HepG2 (cell line): ENCODE results near the gene C5orf34.

ENCODE experiments used
- EP300 ChIP-seq, 3 experiments: sonication (generic) in 1 of 3; formaldehyde crosslinking in 1 of 3; IDR thresholded peaks; 2 replicates each; pipeline versions ENCODE4 v1.5.1 to v1.6.1; 2011 to 2020; ENCODE audit warnings: low read depth in 2 of 3, low read length in 2 of 3, borderline replicate concordance in 1 of 3, improper control_type of control experiment in 1 of 3, mild to moderate bottlenecking in 1 of 3, missing genetic modification reagents in 1 of 3, moderate library complexity in 1 of 3
- FOSL1 ChIP-seq: sonication (generic); formaldehyde crosslinking; IDR thresholded peaks from 2 replicates; pipeline ENCODE4 v1.9.0; 2021; ENCODE audit warnings: missing genetic modification reagents, borderline replicate concordance
- IKZF1 ChIP-seq: fragments of 450-650 bp; IDR thresholded peaks from 2 replicates; pipeline ENCODE4 v1.7.1; 2016
- KAT7 ChIP-seq: IDR thresholded peaks from 2 replicates; pipeline ENCODE4 v1.6.1; 2018; ENCODE audit warnings: borderline replicate concordance, missing compliant biosample characterization
- POLR2A ChIP-seq, 2 experiments: IDR thresholded peaks; 2 replicates each; pipeline ENCODE4 v1.6.1; 2011; ENCODE audit warnings: low read depth in 2 of 2, low read length in 2 of 2, mild to moderate bottlenecking in 1 of 2, moderate library complexity in 1 of 2; ENCODE audit not compliant: insufficient read depth in 1 of 2
- POLR2AphosphoS5 ChIP-seq: IDR thresholded peaks from 2 replicates; pipeline ENCODE4 v1.6.1; 2012; ENCODE audit warnings: low read depth, low read length
- ZNF17 ChIP-seq: sonication (generic); formaldehyde crosslinking; IDR thresholded peaks from 2 replicates; pipeline ENCODE4 v1.5.0; 2020; ENCODE audit warnings: mild to moderate bottlenecking, missing genetic modification reagents
- ZNF367 ChIP-seq: sonication (generic); formaldehyde crosslinking; IDR thresholded peaks from 2 replicates; pipeline ENCODE4 v1.4.0; 2020; ENCODE audit warnings: missing genetic modification reagents, borderline replicate concordance

DNA sequence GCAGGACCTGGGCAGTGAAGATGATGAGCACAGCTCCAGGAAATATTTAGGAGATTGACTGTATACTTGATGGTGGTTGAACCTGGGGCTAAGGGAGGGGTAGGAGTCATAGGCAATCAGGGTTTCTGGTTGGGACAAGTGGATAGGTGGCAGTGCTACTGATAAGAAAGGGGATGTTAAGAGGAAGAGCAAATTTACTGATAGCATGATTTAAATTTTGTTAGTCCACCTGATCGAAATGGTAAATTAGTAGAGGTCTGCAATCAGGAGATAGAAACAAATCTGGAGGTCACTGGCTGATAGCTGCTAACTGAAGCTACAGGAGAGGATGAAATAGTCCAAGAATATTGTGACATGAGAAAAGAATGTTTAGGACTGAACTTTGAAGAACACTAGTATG, 5.7 kb upstream of the C5orf34 start:
- TF ChIP-seq KAT7 (CRISPR knock-in tag), result no peak
- TF ChIP-seq IKZF1, result no peak
- no peak for TF ChIP-seq POLR2A (IDR thresholded peaks at IDR 0.05; ENCODE audit: insufficient read depth in 1 of 2, low read depth in 2 of 2, low read length in 2 of 2)
- no peak for TF ChIP-seq ZNF17 (CRISPR knock-in tag)
- no peak for TF ChIP-seq EP300 (IDR thresholded peaks at IDR 0.05; ENCODE audit: low read depth in 2 of 2, low read length in 2 of 2)
- TF ChIP-seq EP300 (CRISPR knock-in tag; IDR thresholded peaks at IDR 0.05; ENCODE audit: borderline replicate concordance), result no peak
- no peak for TF ChIP-seq FOSL1 (CRISPR knock-in tag)
- no peak for TF ChIP-seq POLR2AphosphoS5
- no peak for TF ChIP-seq ZNF367 (CRISPR knock-in tag)
